Activated naive CD4-positive, alpha-beta T cell treated with anti-CD3 and anti-CD28 coated beads, Interleukin-2, amount 50 U/mL, for 16 hours (primary cell): ENCODE results near the gene COPS9.

Experiments used
- DNase-seq: peaks from one replicate; pipeline ENCODE4 v3.0.0-alpha.2; 2020

The COPS9 gene

GRCh38 chr2:240105982-240106381 is 30.1 kb downstream of the COPS9 start:
- no peak for DNase-seq

GRCh38 chr2:240103136-240103535 is 33.0 kb downstream of the COPS9 start:
- DNase-seq, result no peak

- DNase-seq, result no peak
Measured at GRCh38 chr2:240098349-240098748, 37.8 kb downstream of the COPS9 start.

GRCh38 chr2:240095556-240096523 is 40.3 kb downstream of the COPS9 start:
- DNase-seq, result no peak

GRCh38 chr2:240089306-240089705 is 46.8 kb downstream of the COPS9 start:
- DNase-seq, result no peak

GRCh38 chr2:240086563-240086962 is 49.5 kb downstream of the COPS9 start:
- DNase-seq, result no peak
